Testis (tissue), 3 donors: Measurements from ENCODE around the gene C2orf68. TPM values are rescaled to one million over a fixed set of nuclear protein-coding genes. Genes with fewer than 3 reads are reported as not detected.
A peak's percentile ranks its signal among the peaks of the same experiment; 100 is the strongest.

Experiments
- DNase-seq: peaks from one replicate; pipeline ENCODE4 v3.0.0-alpha.2; 2019
- H3K27ac ChIP-seq, 2 donors: fragments of 200-600 bp; sonication (generic); one replicate each; pipeline ENCODE4 v1.5.1; 2019
- H3K27me3 ChIP-seq: fragments of 200-600 bp; sonication (generic); one replicate; pipeline ENCODE4 v1.5.1; 2019
- H3K36me3 ChIP-seq: fragments of 200-600 bp; sonication (generic); one replicate; pipeline ENCODE4 v1.5.1; 2017; ENCODE audit warnings: low read depth; ENCODE audit errors: missing control alignments
- H3K4me1 ChIP-seq: fragments of 200-600 bp; sonication (generic); one replicate; pipeline ENCODE4 v1.5.1; 2019
- H3K4me3 ChIP-seq, 2 donors: fragments of 200-600 bp; sonication (generic); one replicate each; pipeline ENCODE4 v1.5.1; 2017 to 2019
- H3K9me3 ChIP-seq: fragments of 200-600 bp; sonication (generic); one replicate; pipeline ENCODE4 v1.5.1; 2017
- POLR2A ChIP-seq: fragments of 450-650 bp; IDR thresholded peaks from one replicate; pipeline ENCODE4 v1.6.1; 2017; ENCODE audit warnings: antibody characterized with exemption, mild to moderate bottlenecking, moderate library complexity
- WGBS, 2 donors: methylation state at CpG; one replicate each; pipeline ENCODE4 v1.1.5; 2018; 5-methylcytosine and 5-hydroxymethylcytosine counted together
- intact Hi-C: fragments of 100-400 bp; cut with DNase I; formaldehyde crosslinking; loops from one replicate; pipeline ENCODE4 v1.15.1; 2023; ENCODE audit warnings: low total_unique reads
- polyA plus RNA-seq: library from polyadenylated mRNA; stranded (reverse); fragments of 350-450 nt; fragmentation: Illumina TruSeq; extraction: RNeasy Lipid Tissue Mini Kit (QIAGEN cat#74804); gene quantifications from one replicate; pipeline ENCODE4 v1.2.3, GENCODE V29; 2014; ENCODE audit warnings: low read depth, low replicate concordance; ENCODE audit not compliant: insufficient read depth
- total RNA-seq, 2 donors: library from RNA; depleted of rRNA; stranded (reverse); fragments of >200 nt; gene quantifications; one replicate each; pipeline ENCODE4 v1.2.3, GENCODE V29; 2016
- TF ChIP-seq, protein P1 (sequence below), 3 experiments: fragments of 450-650 bp in 2 of 3; fragments of 200-600 bp in 1 of 3; sonication (generic) in 1 of 3; IDR thresholded peaks; one replicate each; pipeline ENCODE4 v1.5.1; 2016 to 2019; ENCODE audit warnings: antibody characterized with exemption in 3 of 3, mild to moderate bottlenecking in 2 of 3, moderate library complexity in 1 of 3

C2orf68 gene
- total and polyA plus RNA-seq, 3 donors from 2014 or later: 22.9 to 55.7 (median 37.6) TPM

GRCh38 chr2:85597241-85597640 lies 14.6 kb downstream of the C2orf68 start:
- 77 to 79% methylated on average over 5 of the region's 5 CpGs for WGBS, 2 donors
- H3K27me3 ChIP-seq: no peaks in the 10 kb centered on the region
- intact Hi-C loops: no loop called here
- DNase-seq: no peak
- H3K27ac ChIP-seq: no peak overlapping the region
- H3K9me3 ChIP-seq: no peaks in the 10 kb centered on the region
- TF ChIP-seq POLR2A: no peak
- TF ChIP-seq, protein P1, sequence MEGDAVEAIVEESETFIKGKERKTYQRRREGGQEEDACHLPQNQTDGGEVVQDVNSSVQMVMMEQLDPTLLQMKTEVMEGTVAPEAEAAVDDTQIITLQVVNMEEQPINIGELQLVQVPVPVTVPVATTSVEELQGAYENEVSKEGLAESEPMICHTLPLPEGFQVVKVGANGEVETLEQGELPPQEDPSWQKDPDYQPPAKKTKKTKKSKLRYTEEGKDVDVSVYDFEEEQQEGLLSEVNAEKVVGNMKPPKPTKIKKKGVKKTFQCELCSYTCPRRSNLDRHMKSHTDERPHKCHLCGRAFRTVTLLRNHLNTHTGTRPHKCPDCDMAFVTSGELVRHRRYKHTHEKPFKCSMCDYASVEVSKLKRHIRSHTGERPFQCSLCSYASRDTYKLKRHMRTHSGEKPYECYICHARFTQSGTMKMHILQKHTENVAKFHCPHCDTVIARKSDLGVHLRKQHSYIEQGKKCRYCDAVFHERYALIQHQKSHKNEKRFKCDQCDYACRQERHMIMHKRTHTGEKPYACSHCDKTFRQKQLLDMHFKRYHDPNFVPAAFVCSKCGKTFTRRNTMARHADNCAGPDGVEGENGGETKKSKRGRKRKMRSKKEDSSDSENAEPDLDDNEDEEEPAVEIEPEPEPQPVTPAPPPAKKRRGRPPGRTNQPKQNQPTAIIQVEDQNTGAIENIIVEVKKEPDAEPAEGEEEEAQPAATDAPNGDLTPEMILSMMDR (IDR thresholded peaks at IDR 0.05): no peak
- H3K36me3 ChIP-seq: no peaks in the 10 kb centered on the region
- H3K4me3 ChIP-seq: no peak overlapping the region
- peaks cover 29% of the 10 kb centered on the region for H3K4me1 ChIP-seq

DNA sequence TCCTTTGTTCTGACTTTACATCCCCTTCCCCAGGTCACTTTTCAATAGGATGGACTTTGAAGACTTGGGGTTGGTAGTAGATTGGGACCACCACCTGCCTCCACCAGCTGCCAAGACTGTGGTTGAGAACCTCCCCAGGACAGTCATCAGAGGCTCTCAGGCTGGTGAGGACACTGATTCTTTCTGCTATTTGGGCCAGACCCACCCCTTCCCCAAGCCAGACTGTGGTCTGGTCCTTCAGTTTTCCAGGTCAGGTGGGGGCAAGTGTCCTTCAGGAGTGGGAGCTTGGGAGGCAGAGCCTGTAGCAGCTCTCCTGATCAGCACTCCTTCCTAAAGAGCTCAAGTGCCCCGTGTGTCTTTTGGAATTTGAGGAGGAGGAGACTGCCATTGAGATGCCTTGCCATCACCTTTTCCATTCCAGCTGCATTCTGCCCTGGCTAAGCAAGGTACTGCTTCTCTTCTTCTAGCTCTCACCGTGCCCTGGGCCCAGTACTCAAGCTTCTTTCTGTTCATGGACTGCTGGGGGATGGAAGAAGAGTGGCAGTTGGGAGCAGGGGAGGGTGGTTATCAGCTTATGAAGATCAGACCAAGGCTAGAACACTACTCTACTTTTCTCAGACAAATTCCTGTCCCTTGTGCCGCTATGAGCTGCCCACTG lies 15.3 kb downstream of the C2orf68 start:
- intact Hi-C loops: no loop called here
- peak overlapping the region in 1 of 2 donors; percentile 92 for H3K27ac ChIP-seq
- H3K36me3 ChIP-seq: no peaks in the 10 kb centered on the region
- no peak for TF ChIP-seq POLR2A
- H3K4me1 ChIP-seq: peaks cover 26% of the 10 kb centered on the region
- no peaks in the 10 kb centered on the region for H3K9me3 ChIP-seq
- H3K4me3 ChIP-seq: peak overlapping the region in 1 of 2 donors; percentile 97
- DNase-seq: no peak
- H3K27me3 ChIP-seq: no peaks in the 10 kb centered on the region
- 43 to 54% methylated on average over 2 to 3 of the region's 3 CpGs for WGBS, 2 donors

GRCh38 chr2:85596026-85596333 lies 15.9 kb downstream of the C2orf68 start:
- WGBS, 2 donors: 2% methylated on average over 5 to 10 of the region's 10 CpGs
- Histone ChIP-seq H3K4me1 (peaks cover 26% of the 10 kb centered on the region), H3K27me3 (no peaks in the 10 kb centered on the region), H3K4me3 (peak overlapping the region; percentile 85 to 97), H3K9me3 (no peaks in the 10 kb centered on the region), H3K36me3 (no peaks in the 10 kb centered on the region), H3K27ac (peak overlapping the region; percentile 92 to 95)
- no peak for DNase-seq
- TF ChIP-seq POLR2A: no peak
- intact Hi-C loops: no loop called here

DNA sequence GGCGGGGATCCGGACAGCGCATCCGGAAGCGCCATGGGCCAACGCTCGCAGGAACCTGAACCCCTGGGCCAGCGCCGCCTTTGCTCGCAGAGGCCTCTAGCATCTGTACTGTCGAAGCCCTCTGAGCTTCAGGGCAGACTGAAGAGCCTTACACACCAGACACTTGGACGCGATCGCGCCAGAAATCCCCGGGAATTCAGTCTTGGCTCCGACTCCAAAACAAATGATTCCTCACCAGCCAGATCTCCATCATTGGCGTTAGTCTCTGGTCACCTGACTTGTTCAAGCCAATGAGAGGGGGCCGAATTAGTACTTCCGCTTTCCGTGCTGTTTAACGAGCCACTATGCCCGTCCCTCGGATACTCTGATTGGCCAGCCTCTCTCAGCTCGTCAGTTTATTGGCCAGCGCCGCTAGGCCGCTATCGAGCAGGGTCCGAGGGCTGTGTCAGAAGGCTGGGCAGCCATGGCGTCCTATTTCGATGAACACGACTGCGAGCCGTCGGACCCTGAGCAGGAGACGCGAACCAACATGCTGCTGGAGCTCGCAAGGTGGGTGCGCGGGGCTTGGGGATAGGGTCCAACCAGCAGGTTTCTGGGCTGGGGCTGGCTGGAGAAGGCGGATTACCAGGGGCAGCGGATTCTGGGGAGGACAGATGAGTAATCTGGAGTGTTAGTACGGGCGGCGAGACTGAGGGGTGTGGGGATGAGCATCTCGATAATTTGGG lies 16.4 kb downstream of the C2orf68 start, which contains the start of gene RNF181:
TSS of gene RNF181 (plus strand) at position 445 of the 725 bp plus-strand sequence. CDS start at position 464, 19 bp downstream.
- TF ChIP-seq POLR2A: peak; percentile 76
- TF ChIP-seq, protein P1 (IDR thresholded peaks at IDR 0.05): peak in 1 of 3 experiments; percentile 3
- H3K4me3 ChIP-seq: peak within 1 kb of the TSS; percentile 85 to 97
- peaks cover 29% of the 10 kb centered on the region for H3K4me1 ChIP-seq
- H3K9me3 ChIP-seq: no peaks in the 10 kb centered on the region
- no peaks in the 10 kb centered on the region for H3K36me3 ChIP-seq
- no peaks in the 10 kb centered on the region for H3K27me3 ChIP-seq
- intact Hi-C loops: no loop called here
- H3K27ac ChIP-seq: peak within 1 kb of the TSS; percentile 92 to 95
- WGBS, 2 donors: 0 to 1% methylated on average over 25 to 40 of the region's 47 CpGs
- peak; percentile 99 for DNase-seq

DNA sequence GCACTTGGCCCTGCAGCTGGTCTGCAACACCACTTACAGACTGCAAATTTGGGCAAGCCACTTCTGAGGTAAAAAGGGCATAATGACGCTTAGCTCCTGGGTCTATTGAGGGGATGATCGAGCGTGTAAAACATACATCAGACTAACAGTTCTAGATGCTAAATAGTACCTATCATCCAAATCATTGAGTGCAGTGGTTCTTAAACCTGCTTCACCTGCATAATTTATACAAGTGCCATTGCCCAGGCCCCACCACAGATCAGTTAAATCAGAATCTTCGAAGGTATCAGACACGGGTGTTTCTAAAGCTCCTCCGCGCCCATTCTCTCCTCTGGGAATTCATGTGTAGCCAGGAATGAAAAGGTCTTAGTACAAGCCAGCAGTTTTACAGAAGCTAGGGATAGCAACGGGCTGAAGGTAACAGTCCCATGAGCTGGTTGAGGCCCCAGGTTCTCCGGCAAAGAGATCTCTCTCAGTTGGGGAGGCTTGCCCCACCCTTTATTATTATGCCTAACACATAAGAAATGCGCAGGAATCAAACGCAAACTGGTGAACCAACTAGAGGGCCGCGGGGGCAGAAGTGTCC lies 17.1 kb downstream of the C2orf68 start:
- H3K9me3 ChIP-seq: no peaks in the 10 kb centered on the region
- peaks cover 30% of the 10 kb centered on the region for H3K4me1 ChIP-seq
- intact Hi-C loops: no loop called here
- TF ChIP-seq, protein P1 (IDR thresholded peaks at IDR 0.05): no peak
- no peak for TF ChIP-seq POLR2A
- H3K27ac ChIP-seq: peak overlapping the region; percentile 92 to 95
- H3K27me3 ChIP-seq: no peaks in the 10 kb centered on the region
- peak overlapping the region; percentile 85 to 97 for H3K4me3 ChIP-seq
- H3K36me3 ChIP-seq: no peaks in the 10 kb centered on the region
- 12 to 15% methylated on average over 12 to 13 of the region's 13 CpGs for WGBS, 2 donors
- no peak for DNase-seq
